LNCaP clone FGC (cell line): ENCODE data around the gene PCYT2.
A peak's percentile ranks its signal among the peaks of the same experiment; 100 is the strongest.
"Not testable (repeated sequence)": the region's sequence is repeated elsewhere in the genome, so short reads cannot be mapped to it uniquely, and the experiment has no call there.

Experiments used
- DNase-seq: peaks from one replicate; pipeline ENCODE4 v3.0.0-alpha.2; 2011; ENCODE audit warnings: low read depth
- H3K4me3 ChIP-seq: 2 replicates; pipeline ENCODE4 v1.5.1; 2011; ENCODE audit warnings: mild to moderate bottlenecking, low read depth, low read length, control low read depth
- TF ChIP-seq, protein P1 (sequence below): IDR thresholded peaks from 2 replicates; pipeline ENCODE4 v1.5.1; 2012; ENCODE audit warnings: mild to moderate bottlenecking; ENCODE audit not compliant: control insufficient read depth, insufficient read depth; ENCODE audit errors: extremely low read depth

Gene PCYT2

DNA sequence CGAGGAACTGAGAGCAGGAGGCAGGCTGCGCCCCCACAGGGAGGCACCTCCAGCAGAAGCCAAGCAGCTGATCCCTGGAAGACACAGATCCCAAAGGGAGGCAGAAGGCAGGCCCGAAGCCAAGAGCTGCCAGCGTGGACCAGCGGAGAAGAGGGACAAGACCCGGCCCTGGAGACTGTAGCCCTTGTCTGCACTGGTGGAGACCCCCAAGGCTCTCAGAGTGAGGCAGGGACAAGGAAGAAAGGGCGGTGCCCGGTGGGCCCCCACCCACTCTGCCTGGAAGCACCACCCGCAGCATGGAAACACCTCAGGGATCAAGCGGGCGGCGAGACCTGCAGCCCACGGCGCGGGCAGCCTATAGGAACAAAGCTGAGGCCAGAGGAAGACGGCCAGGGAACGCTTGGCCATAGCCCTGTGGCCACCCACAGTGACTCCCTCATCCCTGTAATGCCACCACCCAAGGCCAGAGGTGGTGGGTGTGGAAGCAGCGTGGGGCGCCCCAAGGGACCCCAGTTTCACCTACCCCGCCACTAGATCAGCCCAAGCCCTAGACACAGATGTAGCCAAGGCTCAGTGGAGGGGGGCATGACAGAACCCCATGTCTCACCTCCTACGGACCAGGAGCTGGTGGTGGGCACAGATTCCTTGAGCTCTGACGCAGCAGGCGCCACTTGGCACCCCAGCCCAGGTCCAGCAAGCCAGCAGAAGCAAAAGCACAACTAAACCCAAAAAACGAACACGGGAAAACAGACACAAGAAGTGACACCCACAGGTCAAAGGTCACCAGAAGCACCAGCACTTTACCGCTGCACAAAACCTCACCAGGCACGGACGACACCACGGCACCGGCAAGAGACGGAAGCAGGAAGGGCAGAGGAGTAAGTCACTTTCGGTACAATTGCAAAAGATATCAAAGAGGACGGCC is 9.7 kb upstream of the PCYT2 start:
- no peak for DNase-seq
- H3K4me3 ChIP-seq = no peak overlapping the region
- TF ChIP-seq, protein P1, sequence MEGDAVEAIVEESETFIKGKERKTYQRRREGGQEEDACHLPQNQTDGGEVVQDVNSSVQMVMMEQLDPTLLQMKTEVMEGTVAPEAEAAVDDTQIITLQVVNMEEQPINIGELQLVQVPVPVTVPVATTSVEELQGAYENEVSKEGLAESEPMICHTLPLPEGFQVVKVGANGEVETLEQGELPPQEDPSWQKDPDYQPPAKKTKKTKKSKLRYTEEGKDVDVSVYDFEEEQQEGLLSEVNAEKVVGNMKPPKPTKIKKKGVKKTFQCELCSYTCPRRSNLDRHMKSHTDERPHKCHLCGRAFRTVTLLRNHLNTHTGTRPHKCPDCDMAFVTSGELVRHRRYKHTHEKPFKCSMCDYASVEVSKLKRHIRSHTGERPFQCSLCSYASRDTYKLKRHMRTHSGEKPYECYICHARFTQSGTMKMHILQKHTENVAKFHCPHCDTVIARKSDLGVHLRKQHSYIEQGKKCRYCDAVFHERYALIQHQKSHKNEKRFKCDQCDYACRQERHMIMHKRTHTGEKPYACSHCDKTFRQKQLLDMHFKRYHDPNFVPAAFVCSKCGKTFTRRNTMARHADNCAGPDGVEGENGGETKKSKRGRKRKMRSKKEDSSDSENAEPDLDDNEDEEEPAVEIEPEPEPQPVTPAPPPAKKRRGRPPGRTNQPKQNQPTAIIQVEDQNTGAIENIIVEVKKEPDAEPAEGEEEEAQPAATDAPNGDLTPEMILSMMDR = no peak

GRCh38 chr17:81918832-81919545 is 7.8 kb upstream of the PCYT2 start:
- TF ChIP-seq, protein P1 = no peak
- no peak for DNase-seq
- H3K4me3 ChIP-seq = no peak overlapping the region

DNA sequence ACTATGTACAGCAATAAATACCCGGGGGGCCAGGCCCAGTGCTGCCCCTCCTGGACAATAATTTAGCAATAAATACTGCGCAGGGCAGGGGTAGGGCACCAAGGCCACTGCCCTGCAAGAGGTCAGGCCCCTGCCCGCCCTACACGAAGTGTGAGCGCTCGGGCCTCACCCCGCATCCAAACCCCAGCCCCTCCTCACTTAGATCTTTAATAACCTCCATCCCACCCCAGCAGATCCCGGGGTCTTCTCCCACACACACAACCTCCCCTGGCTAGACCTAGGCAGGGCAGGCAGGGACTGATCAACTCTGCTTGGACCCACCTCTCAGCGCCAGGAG is 7.1 kb upstream of the PCYT2 start:
- H3K4me3 ChIP-seq = peak overlapping the region; percentile 63

GRCh38 chr17:81917565-81918332 is 6.5 kb upstream of the PCYT2 start, which contains the start of gene SIRT7:
Gene SIRT7, minus strand, starts transcription at chr17:81918176. Its CDS starts 45 bp downstream, at chr17:81918131.
- TF ChIP-seq, protein P1 = no peak
- H3K4me3 ChIP-seq = peak within 1 kb of the TSS; percentile 63
- no peak for DNase-seq

More for the DNA sequence above, 7.1 kb upstream of the PCYT2 start:
- DNase-seq = not testable (repeated sequence)

GRCh38 chr17:81916234-81917001 is 5.2 kb upstream of the PCYT2 start:
- TF ChIP-seq, protein P1 = no peak
- H3K4me3 ChIP-seq = peak overlapping the region; percentile 63
- DNase-seq = no peak

DNA sequence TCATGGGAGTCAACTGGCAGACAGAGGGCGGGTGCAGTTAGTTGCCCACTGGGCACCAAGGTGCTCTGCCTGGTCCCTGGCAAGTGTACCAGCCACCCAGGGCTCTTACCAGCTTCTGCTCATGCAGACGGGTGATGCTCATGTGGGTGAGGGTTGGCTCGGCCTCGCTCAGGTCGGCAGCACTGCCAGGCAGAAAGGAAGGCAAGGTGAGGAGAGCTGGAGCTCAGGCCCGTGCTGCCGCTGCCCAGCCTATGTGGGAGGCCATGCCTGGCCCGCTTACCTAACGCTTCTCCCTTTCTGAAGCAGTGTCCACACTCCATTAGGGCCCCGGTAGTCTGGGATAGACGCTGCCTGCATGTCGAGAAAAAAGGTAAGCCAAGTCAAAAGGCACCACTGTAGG is 4.1 kb upstream of the PCYT2 start:
- TF ChIP-seq, protein P1 = no peak
- no peak for DNase-seq
- no peak overlapping the region for H3K4me3 ChIP-seq
